HepG2 (cell line): ENCODE results near the gene LSS. TPM values are rescaled to one million over a fixed set of nuclear protein-coding genes. Genes with fewer than 3 reads are reported as not detected.

ENCODE experiments used
- CHD4 ChIP-seq: fragments of 200-600 bp; sonication (generic); IDR thresholded peaks from 2 replicates; pipeline ENCODE4 v1.7.0; 2017; ENCODE audit warnings: mild to moderate bottlenecking, low read length, borderline replicate concordance
- DNMT1 ChIP-seq: sonication (generic); formaldehyde crosslinking; IDR thresholded peaks from 2 replicates; pipeline ENCODE4 v1.5.1; 2020; ENCODE audit warnings: mild to moderate bottlenecking, missing genetic modification reagents
- EEA1 ChIP-seq: sonication (generic); formaldehyde crosslinking; IDR thresholded peaks from 2 replicates; pipeline ENCODE4 v1.5.1; 2020; ENCODE audit warnings: mild to moderate bottlenecking, missing genetic modification reagents, borderline replicate concordance
- EHMT2 ChIP-seq: fragments of 200-600 bp; sonication (generic); IDR thresholded peaks from 2 replicates; pipeline ENCODE4 v1.7.0; 2017; ENCODE audit warnings: antibody characterized with exemption, low read depth, low read length, borderline replicate concordance
- GATAD2A ChIP-seq: IDR thresholded peaks from 2 replicates; pipeline ENCODE4 v1.6.1; 2016
- ISX ChIP-seq: sonication (generic); formaldehyde crosslinking; conservative IDR thresholded peaks from 2 replicates; pipeline ENCODE4 v1.5.0; 2020; ENCODE audit warnings: missing genetic modification reagents
- MAFG ChIP-seq: sonication (generic); formaldehyde crosslinking; IDR thresholded peaks from 2 replicates; pipeline ENCODE4 v1.5.1; 2020; ENCODE audit warnings: mild to moderate bottlenecking, missing genetic modification reagents
- MED1 ChIP-seq: sonication (generic); formaldehyde crosslinking; IDR thresholded peaks from 2 replicates; pipeline ENCODE4 v1.4.0; 2020; ENCODE audit warnings: missing genetic modification reagents
- RBAK ChIP-seq: sonication (generic); formaldehyde crosslinking; IDR thresholded peaks from 2 replicates; pipeline ENCODE4 v1.5.1; 2020; ENCODE audit warnings: mild to moderate bottlenecking, missing genetic modification reagents
- RFX5 ChIP-seq: IDR thresholded peaks from 2 replicates; pipeline ENCODE4 v1.6.1; 2011; ENCODE audit warnings: low read depth, low read length, improper control_type of control experiment
- SMC3 ChIP-seq: IDR thresholded peaks from 2 replicates; pipeline ENCODE4 v1.6.1; 2011; ENCODE audit warnings: low read length, improper control_type of control experiment
- TEAD2 ChIP-seq: sonication (generic); formaldehyde crosslinking; IDR thresholded peaks from 2 replicates; pipeline ENCODE4 v1.9.0; 2021; ENCODE audit warnings: missing genetic modification reagents
- ZFP90 ChIP-seq: sonication (generic); formaldehyde crosslinking; IDR thresholded peaks from 2 replicates; pipeline ENCODE4 v1.8.0; 2022; ENCODE audit warnings: missing genetic modification reagents, mild to moderate bottlenecking, inconsistent platforms, borderline replicate concordance
- ZNF329 ChIP-seq: sonication (generic); formaldehyde crosslinking; IDR thresholded peaks from 2 replicates; pipeline ENCODE4 v1.9.0; 2021; ENCODE audit warnings: low read depth, mild to moderate bottlenecking, missing genetic modification reagents
- ZNF484 ChIP-seq: sonication (generic); formaldehyde crosslinking; IDR thresholded peaks from 2 replicates; pipeline ENCODE4 v1.5.1; 2020; ENCODE audit warnings: mild to moderate bottlenecking, low read depth, missing genetic modification reagents, borderline replicate concordance
- ZNF543 ChIP-seq: sonication (generic); formaldehyde crosslinking; IDR thresholded peaks from 2 replicates; pipeline ENCODE4 v1.4.0; 2020; ENCODE audit warnings: mild to moderate bottlenecking, missing genetic modification reagents
- ZNF607 ChIP-seq: sonication (generic); formaldehyde crosslinking; IDR thresholded peaks from 2 replicates; pipeline ENCODE4 v1.5.1; 2020; ENCODE audit warnings: missing genetic modification reagents, mild to moderate bottlenecking, borderline replicate concordance
- polyA plus RNA-seq, 8 experiments: library from polyadenylated mRNA; depleted of rRNA in 3 of 8; stranded (reverse) in 7 of 8; unstranded in 1 of 8; fragments of >200 nt; fragmentation: Illumina TruSeq in 4 of 8; extraction: Trizol in 4 of 8; gene quantifications; 2 replicates each; pipeline versions ENCODE4 v1.2.1 to v1.2.3, GENCODE V29; 2011 to 2016; ENCODE audit warnings: low read depth in 4 of 8, missing spikeins in 1 of 8, mixed read lengths in 1 of 8; ENCODE audit not compliant: insufficient read depth in 1 of 8
- total RNA-seq, 5 experiments: library from RNA; depleted of rRNA; stranded (reverse); fragments of >200 nt; fragmentation: Illumina TruSeq; extraction: Trizol; gene quantifications; 2 replicates each; pipeline ENCODE4 v1.2.3, GENCODE V29; 2016; ENCODE audit warnings: low read depth in 1 of 5
- TF ChIP-seq, protein P1 (sequence below): sonication (generic); formaldehyde crosslinking; conservative IDR thresholded peaks from 2 replicates; pipeline ENCODE4 v1.4.0; 2020; ENCODE audit warnings: missing genetic modification reagents
- TF ChIP-seq, protein P2 (sequence below): sonication (generic); formaldehyde crosslinking; IDR thresholded peaks from 2 replicates; pipeline ENCODE4 v1.4.0; 2020; ENCODE audit warnings: missing genetic modification reagents, borderline replicate concordance
- TF ChIP-seq, protein P3 (sequence below): sonication (generic); formaldehyde crosslinking; IDR thresholded peaks from 2 replicates; pipeline ENCODE4 v1.4.0; 2020; ENCODE audit warnings: mild to moderate bottlenecking, missing genetic modification reagents
- TF ChIP-seq, protein P4 (sequence below): sonication (generic); formaldehyde crosslinking; IDR thresholded peaks from 2 replicates; pipeline ENCODE4 v1.8.1; 2023; ENCODE audit warnings: mild to moderate bottlenecking, missing genetic modification reagents, borderline replicate concordance
- TF ChIP-seq, protein P5 (sequence below): sonication (generic); formaldehyde crosslinking; IDR thresholded peaks from 2 replicates; pipeline ENCODE4 v1.4.0; 2020; ENCODE audit warnings: missing genetic modification reagents

Gene LSS
- total and polyA plus RNA-seq, 2 of the 13 experiments (the other 11 are each of a cell fraction or from before 2014, with no cell fraction given): 72.6 to 113 TPM

DNA sequence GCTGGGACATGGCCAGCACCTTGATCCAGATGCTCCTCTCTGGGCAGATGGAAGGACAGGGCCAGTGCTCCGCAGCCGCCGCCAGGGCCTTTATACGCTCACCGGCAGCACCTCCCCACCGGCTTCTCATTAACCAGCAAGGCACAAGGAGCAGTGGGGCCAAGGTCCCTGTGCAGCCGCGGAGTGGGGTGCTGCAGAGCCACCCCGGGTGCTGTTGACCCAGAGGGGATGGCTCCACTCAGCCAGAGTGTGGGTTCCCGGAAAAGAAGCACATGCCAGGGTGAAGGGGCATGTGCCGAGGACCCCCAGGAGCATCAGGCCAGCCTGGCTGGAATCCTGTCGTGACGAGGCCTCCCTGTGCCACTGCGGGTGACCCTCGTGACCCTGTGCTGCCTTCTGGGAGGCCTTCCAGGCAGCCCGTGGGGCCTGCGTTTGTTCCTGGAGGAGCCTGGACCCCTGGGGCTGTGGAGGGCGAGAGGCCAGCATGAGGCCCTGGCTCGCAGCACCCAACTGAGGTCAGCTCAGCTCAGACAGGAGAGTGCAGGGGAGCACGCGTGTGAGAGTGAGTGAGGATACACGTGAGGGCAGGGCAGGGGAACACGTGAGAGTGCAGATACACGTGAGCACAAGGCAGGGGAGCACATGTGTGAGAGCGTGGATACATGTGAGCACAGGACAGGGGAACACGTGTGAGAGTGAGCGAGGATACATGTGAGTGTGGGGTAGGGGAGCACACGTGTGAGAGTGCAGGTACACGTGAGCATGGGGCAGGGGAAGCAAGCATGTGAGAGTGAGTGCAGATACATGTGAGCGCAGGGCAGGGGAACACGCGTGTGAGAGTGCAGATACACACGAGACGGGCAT, 72.8 kb downstream of the LSS start, which contains the start of gene FTCD (continued):
- TF ChIP-seq, protein P1, sequence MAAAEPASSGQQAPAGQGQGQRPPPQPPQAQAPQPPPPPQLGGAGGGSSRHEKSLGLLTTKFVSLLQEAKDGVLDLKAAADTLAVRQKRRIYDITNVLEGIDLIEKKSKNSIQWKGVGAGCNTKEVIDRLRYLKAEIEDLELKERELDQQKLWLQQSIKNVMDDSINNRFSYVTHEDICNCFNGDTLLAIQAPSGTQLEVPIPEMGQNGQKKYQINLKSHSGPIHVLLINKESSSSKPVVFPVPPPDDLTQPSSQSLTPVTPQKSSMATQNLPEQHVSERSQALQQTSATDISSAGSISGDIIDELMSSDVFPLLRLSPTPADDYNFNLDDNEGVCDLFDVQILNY (CRISPR knock-in tag): no peak
- no peak for TF ChIP-seq TEAD2 (CRISPR knock-in tag)
- TF ChIP-seq GATAD2A (CRISPR knock-in tag): peak; percentile 78
- peak; percentile 89; the same call in 1 of the 2 replicates for TF ChIP-seq ZNF607
- no peak for TF ChIP-seq SMC3
- TF ChIP-seq, protein P2, sequence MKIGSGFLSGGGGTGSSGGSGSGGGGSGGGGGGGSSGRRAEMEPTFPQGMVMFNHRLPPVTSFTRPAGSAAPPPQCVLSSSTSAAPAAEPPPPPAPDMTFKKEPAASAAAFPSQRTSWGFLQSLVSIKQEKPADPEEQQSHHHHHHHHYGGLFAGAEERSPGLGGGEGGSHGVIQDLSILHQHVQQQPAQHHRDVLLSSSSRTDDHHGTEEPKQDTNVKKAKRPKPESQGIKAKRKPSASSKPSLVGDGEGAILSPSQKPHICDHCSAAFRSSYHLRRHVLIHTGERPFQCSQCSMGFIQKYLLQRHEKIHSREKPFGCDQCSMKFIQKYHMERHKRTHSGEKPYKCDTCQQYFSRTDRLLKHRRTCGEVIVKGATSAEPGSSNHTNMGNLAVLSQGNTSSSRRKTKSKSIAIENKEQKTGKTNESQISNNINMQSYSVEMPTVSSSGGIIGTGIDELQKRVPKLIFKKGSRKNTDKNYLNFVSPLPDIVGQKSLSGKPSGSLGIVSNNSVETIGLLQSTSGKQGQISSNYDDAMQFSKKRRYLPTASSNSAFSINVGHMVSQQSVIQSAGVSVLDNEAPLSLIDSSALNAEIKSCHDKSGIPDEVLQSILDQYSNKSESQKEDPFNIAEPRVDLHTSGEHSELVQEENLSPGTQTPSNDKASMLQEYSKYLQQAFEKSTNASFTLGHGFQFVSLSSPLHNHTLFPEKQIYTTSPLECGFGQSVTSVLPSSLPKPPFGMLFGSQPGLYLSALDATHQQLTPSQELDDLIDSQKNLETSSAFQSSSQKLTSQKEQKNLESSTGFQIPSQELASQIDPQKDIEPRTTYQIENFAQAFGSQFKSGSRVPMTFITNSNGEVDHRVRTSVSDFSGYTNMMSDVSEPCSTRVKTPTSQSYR (CRISPR knock-in tag): no peak
- no peak for TF ChIP-seq RBAK (CRISPR knock-in tag)
- TF ChIP-seq ZNF543 (CRISPR knock-in tag): peak; percentile 79
- no peak for TF ChIP-seq RFX5
- no peak for TF ChIP-seq DNMT1 (CRISPR knock-in tag)
- no peak for TF ChIP-seq ISX
- TF ChIP-seq MED1: peak; percentile 75
- peak; percentile 85 for TF ChIP-seq CHD4
- TF ChIP-seq EHMT2: no peak
- TF ChIP-seq ZNF329 (CRISPR knock-in tag): peak; percentile 61; the same call in 1 of the 2 replicates
- TF ChIP-seq, protein P3, sequence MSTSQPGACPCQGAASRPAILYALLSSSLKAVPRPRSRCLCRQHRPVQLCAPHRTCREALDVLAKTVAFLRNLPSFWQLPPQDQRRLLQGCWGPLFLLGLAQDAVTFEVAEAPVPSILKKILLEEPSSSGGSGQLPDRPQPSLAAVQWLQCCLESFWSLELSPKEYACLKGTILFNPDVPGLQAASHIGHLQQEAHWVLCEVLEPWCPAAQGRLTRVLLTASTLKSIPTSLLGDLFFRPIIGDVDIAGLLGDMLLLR (CRISPR knock-in tag): peak; percentile 3; the same call in 1 of the 2 replicates
- TF ChIP-seq, protein P4, sequence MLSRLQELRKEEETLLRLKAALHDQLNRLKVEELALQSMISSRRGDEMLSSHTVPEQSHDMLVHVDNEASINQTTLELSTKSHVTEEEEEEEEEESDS: no peak
- no peak for TF ChIP-seq ZNF484 (CRISPR knock-in tag)
- TF ChIP-seq EEA1 (CRISPR knock-in tag): peak; percentile 55; the same call in 1 of the 2 replicates
- peak; percentile 75 for TF ChIP-seq ZFP90 (CRISPR knock-in tag)
- no peak for TF ChIP-seq MAFG
- TF ChIP-seq, protein P5, sequence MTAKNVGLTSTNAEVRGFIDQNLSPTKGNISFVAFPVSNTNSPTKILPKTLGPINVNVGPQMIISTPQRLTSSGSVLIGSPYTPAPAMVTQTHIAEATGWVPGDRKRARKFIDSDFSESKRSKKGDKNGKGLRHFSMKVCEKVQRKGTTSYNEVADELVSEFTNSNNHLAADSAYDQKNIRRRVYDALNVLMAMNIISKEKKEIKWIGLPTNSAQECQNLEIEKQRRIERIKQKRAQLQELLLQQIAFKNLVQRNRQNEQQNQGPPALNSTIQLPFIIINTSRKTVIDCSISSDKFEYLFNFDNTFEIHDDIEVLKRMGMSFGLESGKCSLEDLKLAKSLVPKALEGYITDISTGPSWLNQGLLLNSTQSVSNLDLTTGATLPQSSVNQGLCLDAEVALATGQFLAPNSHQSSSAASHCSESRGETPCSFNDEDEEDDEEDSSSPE (CRISPR knock-in tag): no peak
